ENCODE data around the gene MMP25.

MMP25 gene

DNA sequence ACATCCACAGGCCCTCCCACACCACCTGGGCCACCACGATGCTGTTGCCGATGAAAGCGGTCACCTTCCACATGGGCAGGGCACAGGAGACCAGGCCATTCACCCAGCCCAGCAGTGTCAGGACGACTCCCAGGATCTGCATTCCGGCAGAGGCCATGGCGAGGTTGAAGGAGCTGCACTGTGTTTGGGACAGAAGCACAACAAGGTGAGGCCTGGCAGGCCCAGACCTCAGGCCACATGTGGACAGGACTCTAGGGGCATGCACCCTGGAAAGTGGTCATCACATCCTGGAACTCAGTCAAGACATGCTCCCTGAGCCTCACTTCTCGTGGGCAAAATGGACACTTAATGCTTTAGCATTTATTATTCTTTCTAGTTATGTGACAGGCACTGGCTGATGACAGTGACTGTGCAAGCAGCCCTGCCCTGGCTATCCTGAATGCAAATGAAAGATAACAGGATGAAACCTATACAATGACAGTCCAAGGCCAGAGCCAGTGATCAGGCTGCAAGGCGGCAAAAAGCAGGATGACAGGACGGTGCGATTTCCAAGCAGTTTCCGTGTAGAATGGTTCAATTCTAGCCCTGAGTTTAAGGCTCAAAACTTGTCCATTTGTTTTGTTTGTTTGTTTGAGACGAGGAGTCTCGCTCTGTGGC, 30.4 kb upstream of the MMP25 start:
- no peak for DNase-seq (ENCODE audit: low read depth in 2 of 2)

DNA sequence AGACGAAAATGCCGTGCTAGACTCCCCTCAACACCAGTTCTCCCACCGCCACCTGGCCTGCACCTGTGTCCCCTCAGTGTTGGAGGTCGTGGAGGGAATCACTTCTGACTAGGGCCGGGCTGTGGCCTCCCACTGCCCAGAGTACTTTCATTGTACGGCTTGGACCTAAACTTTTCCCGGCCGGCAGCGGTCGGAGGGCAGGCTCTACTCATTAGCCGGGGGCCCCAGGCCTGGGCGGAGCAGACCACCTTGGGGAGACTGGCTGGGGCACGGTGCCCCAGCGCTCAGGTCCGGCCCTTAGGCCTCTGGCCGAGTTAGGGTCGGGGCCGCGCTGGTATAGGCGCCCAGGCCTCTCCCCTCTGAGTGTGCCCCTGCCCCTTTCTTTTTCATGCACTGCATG, 29.0 kb upstream of the MMP25 start:
- no peak for DNase-seq (ENCODE audit: low read depth in 2 of 2)

DNA sequence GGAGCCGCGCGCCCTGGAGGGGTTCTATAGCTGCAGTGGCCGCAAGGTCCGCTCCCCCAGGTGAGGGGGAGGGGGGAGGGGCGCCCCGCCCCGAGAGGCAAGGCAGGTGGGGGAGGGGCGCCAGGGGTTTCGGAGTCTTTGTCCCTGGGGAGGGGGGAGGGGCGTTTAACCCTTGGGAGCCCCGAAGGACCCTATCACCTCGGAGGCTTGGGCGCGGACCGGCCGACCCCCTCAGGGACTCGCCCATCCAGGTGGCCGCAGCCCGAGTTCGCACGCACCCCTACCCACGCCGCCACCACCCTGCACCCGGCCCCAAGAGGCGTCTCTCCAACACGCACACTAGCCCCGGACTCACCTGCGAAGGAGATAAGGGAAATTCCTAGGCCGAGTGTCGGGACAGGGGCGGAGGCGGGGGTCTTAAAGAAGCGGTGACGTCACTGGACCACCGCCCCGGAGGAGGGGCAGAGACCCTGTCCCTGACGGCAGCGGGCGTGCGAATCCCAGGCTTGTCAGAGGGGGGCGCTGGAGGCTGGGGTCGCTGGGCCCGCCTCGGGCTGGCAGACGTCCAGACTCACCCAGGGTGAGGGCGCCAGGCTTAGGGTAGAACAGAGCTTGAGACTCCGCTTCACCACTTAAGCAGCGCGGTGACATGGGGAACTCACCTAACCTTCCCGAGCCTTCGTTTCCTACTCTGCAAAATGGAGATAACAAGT, 28.4 kb upstream of the MMP25 start, which contains the start of gene CLDN6:
CLDN6 (minus strand) TSS at position 390 of the 713 bp plus-strand sequence. CDS start 2,162 bp downstream, outside the sequence.
- no peak for DNase-seq (ENCODE audit: low read depth in 2 of 2)

GRCh38 chr16:3019594-3020246, 26.6 kb upstream of the MMP25 start:
- DNase-seq (ENCODE audit: low read depth in 2 of 2), result no peak

DNA sequence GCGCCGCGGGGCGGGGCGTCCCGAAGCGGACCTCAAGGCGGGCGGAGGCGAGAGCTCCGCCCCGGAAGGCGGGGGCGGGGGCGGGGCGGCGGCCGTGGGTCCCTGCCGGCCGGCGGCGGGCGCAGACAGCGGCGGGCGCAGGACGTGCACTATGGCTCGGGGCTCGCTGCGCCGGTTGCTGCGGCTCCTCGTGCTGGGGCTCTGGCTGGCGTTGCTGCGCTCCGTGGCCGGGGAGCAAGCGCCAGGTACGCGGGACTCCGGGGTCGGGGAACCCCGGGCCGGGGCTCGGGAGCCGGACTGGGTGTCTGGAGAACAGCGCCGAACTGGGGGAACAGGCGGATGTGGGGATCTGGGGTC, 26.1 kb upstream of the MMP25 start, which contains the start of gene TNFRSF12A:
TNFRSF12A (plus strand) TSS at position 122 of the 357 bp plus-strand sequence; CDS start at position 152, 30 bp downstream.
- peak in 1 of 2 donors; percentile 53 for DNase-seq (ENCODE audit: low read depth in 2 of 2)

GRCh38 chr16:3020604-3021448, 25.5 kb upstream of the MMP25 start:
- peak; percentile 52 to 62 for DNase-seq (ENCODE audit: low read depth in 2 of 2)

GRCh38 chr16:3021449-3022207, 24.7 kb upstream of the MMP25 start:
- peak; percentile 69 to 83 for DNase-seq (ENCODE audit: low read depth in 2 of 2)

GRCh38 chr16:3022208-3022683, 24.1 kb upstream of the MMP25 start:
- DNase-seq (ENCODE audit: low read depth in 2 of 2), result peak; percentile 79 to 88

DNA sequence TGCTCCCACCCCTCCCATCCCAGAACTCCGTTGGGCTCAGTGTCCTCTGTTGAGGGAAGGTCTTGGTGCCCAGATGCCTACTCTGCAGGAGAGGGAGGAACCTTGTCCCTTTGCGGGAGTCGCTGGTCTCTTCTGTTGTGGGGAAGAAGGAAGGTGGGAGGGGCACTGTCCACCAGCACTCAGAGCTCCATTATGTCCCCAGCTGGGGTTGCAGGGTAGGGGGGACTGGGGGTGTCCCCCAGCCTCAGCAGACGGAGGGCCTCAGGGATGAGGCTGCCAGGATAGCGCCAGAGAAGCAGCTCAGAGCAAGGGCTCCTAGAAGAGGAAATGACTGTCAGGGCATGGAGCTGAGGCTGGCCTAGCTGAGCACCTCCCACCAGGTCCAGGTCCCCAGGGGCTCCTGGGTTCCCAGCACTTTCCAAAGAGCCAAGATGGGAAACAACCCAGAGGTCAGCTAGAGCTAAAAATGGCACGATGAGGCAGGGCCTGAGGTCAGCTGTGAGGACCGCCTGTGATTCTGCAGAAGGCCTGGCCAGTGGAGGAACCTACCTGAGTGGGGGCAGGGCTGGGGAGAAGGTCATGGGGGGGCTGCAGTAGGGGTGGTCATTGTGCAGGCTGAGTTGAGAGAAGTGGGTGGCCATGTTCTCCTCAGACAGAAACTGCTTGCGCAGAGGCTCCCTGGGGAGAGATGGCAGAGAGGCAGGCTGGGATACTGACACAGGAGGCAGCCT, 23.5 kb upstream of the MMP25 start:
- no peak for DNase-seq (ENCODE audit: low read depth in 2 of 2)

DNA sequence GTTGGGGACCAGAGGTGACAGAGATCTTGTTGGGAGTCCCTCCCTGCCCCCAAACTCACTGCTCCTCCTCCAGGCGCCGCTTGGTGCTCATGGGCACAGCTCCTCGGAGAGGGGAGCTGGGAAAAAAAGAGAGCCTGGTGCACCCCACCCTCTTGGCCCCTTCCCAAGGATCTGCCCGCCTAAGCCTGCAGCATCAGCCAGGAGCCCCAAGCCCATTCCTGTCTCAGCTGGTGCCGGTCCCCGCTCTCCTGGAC, 23.0 kb upstream of the MMP25 start:
- no peak for DNase-seq (ENCODE audit: low read depth in 2 of 2)

DNA sequence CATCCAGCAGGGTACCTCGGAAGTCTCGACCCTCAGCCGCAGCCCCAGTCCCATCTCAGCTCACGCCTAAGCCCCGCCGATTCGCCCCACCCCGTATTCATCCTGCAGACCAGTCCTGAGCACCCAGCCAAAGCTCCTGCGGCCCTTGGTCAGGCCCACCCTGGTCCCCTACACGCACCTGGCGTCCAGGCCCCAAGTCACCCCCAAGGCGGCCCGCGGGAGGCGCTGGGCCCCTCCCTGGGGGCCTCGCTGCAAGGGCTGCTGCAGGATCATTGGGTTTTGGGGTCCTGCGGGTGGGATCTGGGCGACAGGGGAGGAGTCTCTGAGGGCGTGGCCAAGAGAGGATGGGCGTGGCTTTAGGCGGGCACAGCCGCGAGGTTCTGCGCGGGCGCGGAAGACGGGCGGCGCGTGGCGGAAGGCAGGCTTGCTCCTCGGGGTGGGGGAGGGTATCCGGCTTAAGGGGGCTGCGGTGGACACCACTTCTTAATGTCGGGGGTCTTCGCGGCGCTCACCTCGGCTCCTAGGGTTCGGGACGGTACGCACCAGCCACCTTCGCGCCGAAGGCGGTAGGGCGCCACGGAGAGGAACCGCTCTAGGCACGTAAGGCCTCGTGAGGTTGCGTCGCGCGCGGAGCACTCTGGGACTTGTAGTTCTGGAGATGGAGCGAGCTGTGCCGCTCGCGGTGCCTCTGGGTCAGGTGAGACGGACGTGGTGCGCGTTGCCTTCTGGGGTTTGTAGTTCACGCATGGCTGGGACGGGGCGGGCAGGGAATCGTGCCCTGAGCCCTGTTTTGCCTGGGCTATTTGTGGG, 22.5 kb upstream of the MMP25 start, which contains the start of the genes HCFC1R1 and THOC6:
HCFC1R1 (minus strand) TSS at position 274 of the 810 bp plus-strand sequence; CDS start at position 273, 1 bp downstream.
THOC6 (plus strand) TSS at position 367 of the 810 bp plus-strand sequence; CDS start at position 659, 292 bp downstream.
- DNase-seq (ENCODE audit: low read depth in 2 of 2), result peak; percentile 86 to 93

GRCh38 chr16:3025032-3026002, 21.0 kb upstream of the MMP25 start:
- no peak for DNase-seq (ENCODE audit: low read depth in 2 of 2)

DNA sequence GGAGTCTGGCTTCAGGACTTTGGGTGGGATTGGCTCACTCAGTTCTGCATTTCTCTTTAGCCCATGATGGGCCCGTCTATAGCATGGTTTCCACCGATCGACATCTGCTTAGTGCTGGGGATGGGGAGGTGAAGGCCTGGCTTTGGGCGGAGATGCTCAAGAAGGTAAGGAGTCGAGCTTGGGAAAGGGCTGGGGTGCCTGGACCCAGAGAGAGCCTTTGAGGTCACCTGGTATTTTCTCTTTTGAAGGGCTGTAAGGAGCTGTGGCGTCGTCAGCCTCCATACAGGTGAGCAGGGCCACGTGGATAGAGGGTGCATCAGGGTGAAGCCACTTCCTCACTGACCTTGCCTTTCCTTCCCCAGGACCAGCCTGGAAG, 20.4 kb upstream of the MMP25 start:
- no peak for DNase-seq (ENCODE audit: low read depth in 2 of 2)

DNA sequence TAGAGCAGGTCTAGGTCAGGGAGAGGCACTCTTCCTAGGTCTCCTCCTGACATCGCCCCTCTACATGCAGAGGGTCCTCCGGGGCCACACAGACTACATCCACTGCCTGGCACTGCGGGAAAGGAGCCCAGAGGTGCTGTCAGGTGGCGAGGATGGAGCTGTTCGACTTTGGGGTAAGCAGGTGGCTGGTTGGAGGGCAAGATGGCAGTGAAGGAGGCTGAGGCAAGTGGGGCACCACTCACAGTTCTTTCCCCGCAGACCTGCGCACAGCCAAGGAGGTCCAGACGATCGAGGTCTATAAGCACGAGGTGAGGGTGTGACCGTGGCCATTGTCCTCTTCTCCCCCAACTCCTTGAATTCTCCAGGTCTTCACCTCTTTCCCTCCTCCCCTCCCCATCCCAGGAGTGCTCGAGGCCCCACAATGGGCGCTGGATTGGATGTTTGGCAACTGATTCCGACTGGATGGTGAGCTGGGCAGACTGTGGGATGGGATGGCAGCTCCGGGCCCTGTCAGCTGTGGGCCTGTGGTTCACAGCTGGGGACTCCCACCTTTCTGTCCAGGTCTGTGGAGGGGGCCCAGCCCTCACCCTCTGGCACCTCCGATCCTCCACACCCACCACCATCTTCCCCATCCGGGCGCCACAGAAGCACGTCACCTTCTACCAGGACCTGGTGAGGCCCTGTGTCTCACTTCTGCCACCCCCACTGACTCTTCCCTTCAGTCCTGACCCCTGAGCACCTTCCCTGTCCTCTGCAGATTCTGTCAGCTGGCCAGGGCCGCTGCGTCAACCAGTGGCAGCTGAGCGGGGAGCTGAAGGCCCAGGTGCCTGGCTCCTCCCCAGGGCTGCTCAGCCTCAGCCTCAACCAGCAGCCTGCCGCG, 19.5 kb upstream of the MMP25 start:
- DNase-seq (ENCODE audit: low read depth in 2 of 2), result no peak

- DNase-seq (ENCODE audit: low read depth in 2 of 2), result no peak
Observed at GRCh38 chr16:3027489-3027795, 18.9 kb upstream of the MMP25 start.

DNA sequence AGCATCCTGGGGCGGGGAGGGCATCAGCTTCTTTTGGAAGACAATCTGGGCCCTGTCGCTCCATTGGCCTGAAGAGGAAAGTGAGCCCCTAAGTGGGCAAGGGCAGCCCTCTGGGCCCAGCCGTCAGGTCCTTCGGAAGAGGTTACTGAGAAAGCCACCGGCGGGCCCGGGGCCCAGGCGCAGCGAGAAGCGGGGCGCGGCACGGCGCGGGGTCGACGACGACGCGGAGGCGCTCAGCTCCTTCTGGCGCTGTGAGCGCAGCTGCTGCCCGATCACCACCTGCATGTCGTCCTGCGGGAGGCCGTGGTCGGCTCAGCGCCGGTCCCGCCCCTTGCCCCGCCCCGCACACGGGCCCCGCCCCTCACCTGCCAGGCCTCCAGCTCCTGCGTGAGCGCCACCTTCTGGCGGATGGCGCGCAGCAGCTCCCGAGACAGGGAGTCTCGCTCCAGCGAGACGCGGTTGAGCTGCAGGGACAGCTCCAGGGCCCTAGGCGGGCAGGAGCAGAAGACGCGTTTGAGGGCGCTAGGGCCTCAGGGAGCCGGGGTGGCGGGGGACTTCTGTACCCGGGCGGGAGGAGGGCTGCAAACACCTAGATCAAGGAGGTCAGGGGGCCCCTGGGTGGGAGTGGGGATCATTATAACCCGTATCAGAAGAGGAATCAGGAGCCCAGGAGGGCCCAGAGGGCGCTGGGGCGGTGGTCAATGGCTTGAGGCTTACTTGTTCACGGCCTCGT, 18.2 kb upstream of the MMP25 start:
- DNase-seq (ENCODE audit: low read depth in 2 of 2), result peak; percentile 66 to 68

All from stimulated activated CD8-positive, alpha-beta memory T cell treated with anti-CD3 and anti-CD28 coated beads, Interleukin-15, amount 100 ng/mL, for 4 hours (primary cell).